Measurements from ENCODE around the gene CEP76.

- TF ChIP-seq CTCF (conservative IDR thresholded peaks at IDR 0.05; ENCODE audit: low read depth, low read length) = no peak
- no peak for TF ChIP-seq EZH2 (IDR thresholded peaks at IDR 0.05; ENCODE audit: borderline replicate concordance, low read depth, low read length, poor library complexity, severe bottlenecking)
These were observed 64.5 kb downstream of the CEP76 start for GRCh38 chr18:12637901-12638643.
